Smooth muscle cell of the brain vasculature (primary cell): ENCODE measurements around the gene TMEM132D.

Experiments used
- DNase-seq: peaks from one replicate; pipeline ENCODE4 v3.0.0-alpha.2; 2012; ENCODE audit warnings: low read depth, low spot score

TMEM132D gene

GRCh38 chr12:129351481-129351880 is 552.3 kb downstream of the TMEM132D start:
- no peak for DNase-seq

DNA sequence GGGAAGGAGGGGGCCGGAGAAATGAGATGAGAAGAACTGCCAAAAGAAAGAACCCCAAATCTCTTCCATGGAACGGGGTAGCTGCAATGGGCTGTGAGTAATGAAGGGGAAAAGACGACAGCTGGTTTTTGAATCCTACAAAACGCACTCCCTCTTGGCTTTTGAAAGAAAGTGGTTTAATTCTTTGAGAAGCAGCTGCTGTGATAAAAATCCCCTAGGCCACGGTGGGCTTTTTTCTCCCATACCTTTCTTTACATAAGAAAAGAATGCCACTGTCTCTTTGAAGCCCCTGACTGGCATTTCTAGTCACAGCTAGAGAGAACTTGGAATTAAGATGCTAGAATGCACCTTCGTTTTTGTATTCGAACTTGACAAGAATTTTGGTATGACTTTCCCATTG is 564.5 kb downstream of the TMEM132D start:
- no peak for DNase-seq

DNA sequence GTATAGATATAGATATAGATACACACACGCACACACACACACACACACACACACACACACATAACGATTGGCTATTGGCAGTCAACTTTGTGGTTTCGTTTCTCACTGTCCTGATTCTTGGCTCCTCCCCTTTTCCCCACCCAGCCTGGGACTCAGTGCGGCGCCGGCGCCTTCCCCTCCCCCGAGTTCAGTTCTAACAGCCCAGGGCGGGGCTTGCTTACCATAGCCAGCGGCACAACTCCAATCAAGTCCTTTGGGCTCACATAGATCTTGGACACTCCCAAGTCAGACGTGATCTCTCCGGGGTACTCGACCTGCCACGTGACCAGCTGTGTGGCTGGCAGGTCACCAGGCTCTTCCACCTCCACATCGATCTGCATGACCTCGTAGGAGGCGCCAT is 566.4 kb downstream of the TMEM132D start:
- no peak for DNase-seq

DNA sequence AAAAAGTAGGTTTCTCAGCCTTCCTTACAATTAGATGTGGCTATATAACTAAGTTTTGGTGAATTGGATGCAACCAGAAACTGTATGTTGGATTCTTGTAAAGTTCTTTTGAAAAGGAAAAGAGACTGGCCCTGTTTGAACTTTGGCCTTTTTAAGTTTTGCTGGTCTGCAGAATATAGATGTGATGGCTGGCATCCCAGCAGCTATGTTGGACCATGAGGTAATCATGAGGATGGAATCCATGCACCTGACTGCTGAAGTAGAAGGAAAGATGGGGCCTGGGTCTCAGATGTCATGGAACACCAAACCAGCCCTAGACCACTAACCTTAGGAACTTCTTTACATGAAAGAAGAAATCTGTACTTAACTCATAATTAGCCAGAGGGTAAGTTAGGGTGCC is 568.1 kb downstream of the TMEM132D start:
- DNase-seq, result no peak

DNA sequence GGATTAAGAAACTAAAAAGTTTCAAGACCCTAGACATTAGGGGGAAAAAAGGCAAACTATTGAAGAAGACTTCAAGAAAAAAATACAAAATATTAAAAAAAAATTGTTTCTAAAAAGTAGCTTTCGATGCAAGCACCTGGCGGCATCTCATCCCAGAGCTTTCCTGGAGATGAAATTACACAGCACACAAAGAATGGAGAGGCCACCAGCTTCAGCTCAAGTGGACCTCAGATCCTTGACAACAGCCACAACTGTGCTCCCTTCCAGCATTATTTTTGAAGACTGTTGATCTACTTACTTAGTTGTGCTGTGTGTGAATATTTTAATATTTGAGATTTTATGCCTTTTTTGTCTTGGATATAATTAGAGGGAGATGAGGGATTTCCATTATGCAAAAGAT is 571.5 kb downstream of the TMEM132D start:
- no peak for DNase-seq

DNA sequence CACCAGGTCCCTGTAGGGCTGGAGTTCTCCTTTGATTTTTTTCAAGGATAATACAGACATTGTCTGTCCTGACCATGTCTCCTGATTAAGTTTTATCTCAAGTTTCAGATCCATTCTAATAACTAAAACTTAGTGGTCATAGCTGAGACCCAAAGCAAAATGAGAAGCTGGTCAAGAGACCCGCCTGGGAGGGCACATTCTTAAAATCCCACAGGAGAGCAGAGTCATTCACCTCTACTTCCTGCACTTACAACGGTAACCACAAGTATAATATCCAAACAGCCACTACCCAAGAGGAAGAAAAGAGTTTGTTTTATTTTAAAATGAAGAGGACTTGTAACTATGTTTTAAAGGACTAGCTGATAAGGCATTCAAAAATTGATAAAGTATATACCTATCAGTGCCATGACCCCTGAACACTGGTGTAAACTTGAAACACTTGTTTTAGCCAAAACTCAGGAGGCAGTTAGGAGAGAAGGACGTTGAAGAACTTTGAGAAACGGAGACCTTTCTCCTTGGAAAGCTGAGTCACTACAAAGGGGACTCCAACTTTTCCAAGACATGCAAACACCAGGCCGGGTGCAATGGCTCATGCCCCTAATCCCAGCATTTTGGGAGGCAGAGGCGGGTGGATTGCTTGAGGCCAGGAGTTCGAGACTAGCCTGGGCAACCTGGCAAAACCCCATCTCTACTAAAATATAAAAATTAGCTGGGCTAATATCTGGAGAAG is 572.3 kb downstream of the TMEM132D start:
- no peak for DNase-seq

GRCh38 chr12:129328235-129328634 is 575.6 kb downstream of the TMEM132D start:
- DNase-seq, result no peak

DNA sequence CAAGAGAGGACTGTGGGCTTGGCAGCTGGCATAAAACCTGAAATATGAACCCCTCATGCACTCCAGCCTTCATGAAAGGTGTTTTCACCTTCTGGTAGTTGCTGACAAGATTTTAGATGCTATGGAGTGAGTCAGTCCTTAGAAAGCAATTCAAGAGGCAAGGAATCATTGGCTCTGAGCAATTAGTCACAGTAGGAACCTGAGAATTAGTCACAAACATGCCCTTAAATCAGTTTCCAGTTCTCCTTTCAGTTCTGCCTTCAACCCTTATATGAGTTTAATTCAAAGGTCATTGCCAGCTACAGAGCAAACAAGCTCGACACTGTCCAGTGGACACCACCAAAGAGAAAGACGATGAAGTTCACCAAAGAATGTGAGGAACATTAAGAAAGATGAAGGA is 578.3 kb downstream of the TMEM132D start:
- DNase-seq, result no peak

DNA sequence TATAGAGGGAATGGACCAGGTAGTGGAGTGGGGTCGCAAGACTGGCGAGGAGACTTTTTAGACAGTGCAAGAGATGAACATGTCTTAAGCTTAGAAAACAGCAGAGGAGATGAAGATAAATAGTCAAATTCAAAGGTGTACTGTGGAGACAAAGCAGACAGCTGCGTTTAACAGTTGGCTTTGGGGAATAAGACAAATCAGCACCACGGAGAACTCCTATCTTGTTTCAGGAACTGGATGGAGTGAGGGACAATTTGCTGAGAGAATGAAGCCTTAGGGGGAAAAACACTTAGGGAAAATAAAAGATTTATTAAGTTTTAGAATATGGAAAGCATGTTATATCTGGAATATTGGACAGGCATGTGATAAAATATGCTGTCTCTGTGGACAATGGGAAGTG is 591.8 kb downstream of the TMEM132D start:
- no peak for DNase-seq

GRCh38 chr12:129310346-129310745 is 593.5 kb downstream of the TMEM132D start:
- DNase-seq, result no peak

DNA sequence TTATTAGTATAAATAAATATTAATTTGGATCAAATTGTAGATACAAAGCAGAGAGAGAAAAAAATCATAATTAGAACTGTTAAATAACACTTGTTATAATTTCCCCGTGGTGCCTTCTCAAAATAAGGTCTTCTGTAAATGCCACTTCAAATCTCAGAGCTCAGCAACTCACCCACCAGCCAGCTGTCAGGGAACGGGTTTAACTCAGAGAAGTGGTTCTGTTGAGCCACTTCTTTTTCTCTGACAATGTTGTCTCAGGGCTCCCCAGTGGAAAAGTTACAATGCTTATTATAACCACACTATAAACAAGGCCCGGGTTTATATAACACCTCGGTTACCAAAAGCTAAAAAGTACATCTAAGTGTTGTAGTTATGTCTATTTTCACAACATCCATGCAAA is 598.0 kb downstream of the TMEM132D start:
- DNase-seq, result no peak

DNA sequence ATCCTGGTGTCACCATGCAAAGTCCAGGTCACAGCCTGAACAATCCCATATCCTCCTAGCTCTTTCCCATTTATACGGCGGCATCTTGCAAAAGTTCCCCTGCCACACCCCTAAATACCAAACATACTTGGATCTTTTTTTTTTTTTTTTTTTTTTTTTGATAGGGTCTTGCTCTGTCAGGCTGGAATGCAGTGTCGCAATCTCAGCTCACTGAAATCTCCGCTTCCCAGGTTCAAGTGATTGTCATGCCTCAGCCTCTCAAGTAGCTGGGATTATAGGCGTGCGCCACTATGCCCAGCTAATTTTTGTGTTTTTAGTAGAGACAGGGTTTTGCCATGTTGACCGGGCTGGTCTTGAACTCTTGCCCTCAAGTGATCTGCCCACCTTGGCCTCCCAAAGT is 599.3 kb downstream of the TMEM132D start:
- no peak for DNase-seq

GRCh38 chr12:129300011-129300410 is 603.8 kb downstream of the TMEM132D start:
- no peak for DNase-seq

DNA sequence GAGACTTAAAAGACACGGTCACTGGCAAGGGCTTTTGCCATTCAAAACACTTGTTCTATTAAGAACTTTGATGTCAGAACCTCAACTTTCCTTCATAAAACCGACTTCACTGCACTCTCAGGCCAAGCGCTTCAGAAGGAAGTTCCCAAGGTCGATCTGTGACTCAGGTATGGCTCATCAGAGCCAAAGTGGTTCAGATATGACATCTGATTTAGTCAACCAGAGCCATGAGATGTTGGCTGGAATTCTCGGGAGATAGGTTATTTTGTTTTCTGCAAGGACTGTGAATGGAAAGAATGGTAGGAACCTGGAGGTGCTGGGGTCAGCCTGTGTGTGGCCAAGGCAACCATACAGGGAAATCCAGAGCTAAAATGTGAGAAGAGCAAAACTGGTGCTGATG is 604.9 kb downstream of the TMEM132D start:
- no peak for DNase-seq

DNA sequence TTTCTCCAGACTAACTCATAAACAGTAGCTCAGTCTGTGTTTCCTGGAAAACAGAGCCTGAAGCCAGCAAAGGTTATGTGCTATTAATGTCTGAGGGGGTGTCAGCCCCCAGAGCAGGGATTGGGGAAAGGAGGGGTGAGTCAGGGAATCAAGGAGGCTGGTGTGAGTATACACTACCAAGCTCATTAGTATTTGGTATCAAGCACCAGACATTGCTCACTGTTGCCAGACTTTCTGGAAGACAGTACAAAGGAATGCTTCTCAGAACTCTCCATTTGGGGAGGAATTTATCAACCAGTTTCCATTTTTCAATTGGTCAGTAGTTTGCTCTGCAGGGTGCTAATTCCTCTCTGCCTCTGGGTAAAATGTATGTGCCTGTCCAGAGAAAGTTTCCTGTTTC is 607.2 kb downstream of the TMEM132D start:
- no peak for DNase-seq

- no peak for DNase-seq
Observed at GRCh38 chr12:129294868-129295267, 609.0 kb downstream of the TMEM132D start.

GRCh38 chr12:129279771-129280170 is 624.1 kb downstream of the TMEM132D start:
- DNase-seq, result no peak

DNA sequence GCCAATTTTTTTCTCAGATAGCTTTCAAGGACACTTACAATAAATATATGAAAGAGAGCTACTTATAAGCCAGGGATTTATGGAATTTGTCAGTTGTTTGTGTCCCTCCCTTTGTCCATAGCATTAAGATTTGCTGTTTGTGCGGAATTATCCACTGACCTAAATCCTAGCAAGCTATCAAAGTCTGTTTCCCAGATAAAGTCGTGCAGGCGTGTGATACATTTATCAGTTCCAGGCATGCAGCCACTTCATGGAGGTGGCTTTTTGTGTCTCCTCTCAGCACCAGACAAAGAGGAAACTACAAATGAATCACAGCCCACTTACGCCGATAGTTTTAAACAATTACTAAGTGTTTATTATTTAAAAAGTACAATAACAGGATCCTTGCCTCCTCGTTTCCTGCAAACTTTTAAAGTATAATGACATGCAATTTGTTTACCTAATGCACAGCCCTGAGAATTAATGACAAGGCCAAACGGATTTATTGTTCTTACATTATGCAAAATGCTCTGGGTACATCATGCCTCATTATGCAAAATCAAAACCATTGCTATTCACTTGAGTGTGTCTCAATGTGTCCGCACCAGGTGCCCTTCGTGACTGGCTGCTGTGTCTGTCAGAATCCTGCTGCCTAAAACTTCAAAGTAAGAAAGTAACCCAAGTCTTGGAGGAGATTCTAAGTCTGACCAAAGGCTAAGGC is 627.3 kb downstream of the TMEM132D start:
- no peak for DNase-seq

GRCh38 chr12:129269756-129270495 is 633.9 kb downstream of the TMEM132D start:
- DNase-seq, result no peak

GRCh38 chr12:129258781-129259318 is 645.0 kb downstream of the TMEM132D start:
- no peak for DNase-seq

DNA sequence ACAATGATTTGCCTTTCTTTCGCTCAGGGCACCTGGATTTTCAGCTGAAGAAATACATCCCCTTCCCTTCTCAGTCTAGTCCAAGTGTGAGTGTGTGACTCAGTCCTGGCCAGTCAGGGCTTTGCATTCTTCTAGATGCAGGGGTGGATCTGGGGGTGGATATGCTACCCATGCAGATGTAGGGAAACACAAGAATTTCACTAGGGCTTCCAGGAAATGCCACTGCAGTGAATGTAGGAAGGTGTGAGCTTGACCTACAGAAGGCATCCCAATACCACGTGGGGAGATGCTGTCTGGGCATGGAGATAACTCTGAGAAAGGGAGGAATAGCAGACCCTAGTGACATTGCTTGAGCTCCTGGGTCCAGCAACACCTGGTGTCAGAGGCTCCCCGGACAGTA is 646.3 kb downstream of the TMEM132D start:
- DNase-seq, result no peak

DNA sequence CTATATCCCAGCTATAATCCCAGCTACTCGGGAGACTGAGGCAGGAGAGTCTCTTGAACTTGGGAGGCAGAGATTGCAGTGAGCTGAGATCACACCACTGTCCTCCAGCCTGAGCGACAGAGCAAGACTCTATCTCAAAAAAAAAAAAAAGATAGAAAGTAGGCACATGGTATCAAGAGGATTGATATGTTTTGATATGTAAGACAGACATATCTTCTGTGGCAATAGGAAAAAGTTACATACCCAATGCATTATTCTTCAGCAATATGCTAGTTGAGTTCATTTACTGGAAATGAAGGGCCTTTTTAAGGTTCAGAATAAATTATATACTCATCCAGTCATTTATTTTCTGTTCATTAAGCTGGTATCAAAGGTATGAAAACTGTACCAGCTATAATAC is 657.2 kb downstream of the TMEM132D start:
- DNase-seq, result no peak
